Right renal pelvis (tissue), 4 donors: ENCODE results near the gene KIF11. TPM values are rescaled to one million over a fixed set of nuclear protein-coding genes. Genes with fewer than 3 reads are reported as not detected.
"Not testable (repeated sequence)": the region's sequence is repeated elsewhere in the genome, so short reads cannot be mapped to it uniquely, and the experiment has no call there.

Experiments
- DNase-seq, 4 donors: peaks; one replicate each; pipeline ENCODE4 v3.0.0-alpha.2; 2013; ENCODE audit warnings: low read depth in 4 of 4, low spot score in 3 of 4, missing footprints in 1 of 4
- polyA plus RNA-seq, 4 donors: library from polyadenylated mRNA; unstranded; fragments of 120-200 nt; gene quantifications; one replicate each; pipeline ENCODE4 v1.2.1, GENCODE V29; 2013; ENCODE audit not compliant: insufficient read length in 4 of 4

Gene KIF11
- polyA plus RNA-seq: 10 to 100 TPM; 30.7 to 38.4 (median 33.5) TPM

DNA sequence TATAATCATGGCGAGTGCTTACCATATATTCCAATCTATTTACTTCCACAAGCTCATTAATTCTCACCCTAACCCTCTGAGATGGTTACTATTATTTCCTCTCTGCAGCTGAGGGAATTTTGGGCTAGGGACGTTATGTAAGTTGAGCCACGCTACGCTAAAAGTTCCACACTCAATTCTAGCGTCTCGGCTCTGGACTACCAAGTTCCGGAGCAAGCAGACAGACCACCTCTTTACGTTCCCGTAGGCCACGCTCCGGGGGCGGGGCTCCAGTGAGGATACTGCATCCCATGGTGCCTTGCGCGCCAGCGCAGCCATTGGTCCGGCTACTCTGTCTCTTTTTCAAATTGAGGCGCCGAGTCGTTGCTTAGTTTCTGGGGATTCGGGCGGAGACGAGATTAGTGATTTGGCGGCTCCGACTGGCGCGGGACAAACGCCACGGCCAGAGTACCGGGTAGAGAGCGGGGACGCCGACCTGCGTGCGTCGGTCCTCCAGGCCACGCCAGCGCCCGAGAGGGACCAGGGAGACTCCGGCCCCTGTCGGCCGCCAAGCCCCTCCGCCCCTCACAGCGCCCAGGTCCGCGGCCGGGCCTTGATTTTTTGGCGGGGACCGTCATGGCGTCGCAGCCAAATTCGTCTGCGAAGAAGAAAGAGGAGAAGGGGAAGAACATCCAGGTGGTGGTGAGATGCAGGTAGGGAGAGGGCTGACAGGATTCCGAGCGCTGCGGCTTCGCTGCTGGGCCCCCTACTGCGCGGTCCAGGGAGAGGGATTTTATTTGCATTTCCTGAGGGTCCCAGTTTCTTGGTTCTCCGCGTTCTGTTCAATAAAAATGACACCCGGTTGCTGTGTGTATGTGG, at the start of gene KIF11:
TSS of gene KIF11 (plus strand) at position 370 of the 858 bp plus-strand sequence. CDS start at position 616, 246 bp downstream.
- DNase-seq: peak; percentile 95 to 96 (median 95)

DNA sequence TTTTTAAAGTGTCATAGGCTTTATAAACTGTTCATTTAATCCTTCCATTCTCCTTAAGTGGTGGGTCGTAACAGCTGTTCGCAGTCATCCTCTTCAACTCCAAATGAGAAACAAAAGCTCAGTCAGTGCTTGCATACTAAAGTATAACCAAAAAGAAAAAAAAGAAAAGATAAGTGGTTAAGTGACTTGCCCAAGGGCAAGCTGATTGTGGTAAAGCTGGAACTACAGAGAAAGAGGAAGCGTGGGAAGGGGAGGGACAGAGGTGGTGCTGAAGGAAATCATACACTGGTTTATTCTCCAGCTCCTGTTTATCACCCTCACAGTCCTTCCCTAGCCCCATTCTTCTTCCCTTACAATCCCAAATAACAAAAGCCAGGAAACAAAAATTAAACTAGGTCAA, 48.6 kb upstream of the KIF11 start:
- DNase-seq: no peak

DNA sequence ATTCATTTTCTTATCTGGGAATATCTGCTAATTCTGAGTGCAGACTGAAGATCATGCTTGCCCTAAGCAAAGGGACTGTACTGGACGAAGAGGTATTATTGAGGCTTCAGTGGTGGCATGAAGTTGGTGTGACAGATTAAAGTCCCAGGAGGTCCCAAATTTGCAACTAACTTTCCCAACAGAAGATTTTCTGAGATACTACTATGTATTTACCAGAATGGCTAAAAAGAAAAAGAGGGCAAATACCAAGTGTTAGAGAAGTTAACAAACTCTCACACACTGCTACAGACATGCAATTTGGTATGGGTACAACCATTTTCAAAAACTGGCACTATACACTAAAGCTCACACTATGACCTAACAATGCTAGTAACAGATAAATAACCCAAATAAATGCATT, 47.4 kb upstream of the KIF11 start:
- no peak for DNase-seq

DNA sequence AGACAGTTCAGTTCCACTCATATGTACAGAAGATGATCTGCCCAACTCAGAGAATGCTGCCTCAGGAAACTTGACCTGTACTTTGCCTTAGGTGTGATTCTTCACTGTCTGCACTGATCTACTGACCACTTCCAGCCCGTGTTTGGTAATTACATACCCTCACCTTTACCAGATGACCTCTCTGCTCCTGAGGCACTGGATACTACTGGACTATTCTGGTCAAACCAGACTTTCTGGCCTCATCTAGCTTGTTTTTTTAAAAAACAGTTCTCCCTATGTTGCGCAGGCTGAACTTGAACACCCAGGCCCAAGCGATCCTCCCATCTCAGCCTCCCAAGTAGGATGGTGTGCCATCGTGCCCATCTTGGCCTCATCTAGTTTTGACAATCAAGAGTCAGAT, 45.3 kb upstream of the KIF11 start:
- DNase-seq: no peak

DNA sequence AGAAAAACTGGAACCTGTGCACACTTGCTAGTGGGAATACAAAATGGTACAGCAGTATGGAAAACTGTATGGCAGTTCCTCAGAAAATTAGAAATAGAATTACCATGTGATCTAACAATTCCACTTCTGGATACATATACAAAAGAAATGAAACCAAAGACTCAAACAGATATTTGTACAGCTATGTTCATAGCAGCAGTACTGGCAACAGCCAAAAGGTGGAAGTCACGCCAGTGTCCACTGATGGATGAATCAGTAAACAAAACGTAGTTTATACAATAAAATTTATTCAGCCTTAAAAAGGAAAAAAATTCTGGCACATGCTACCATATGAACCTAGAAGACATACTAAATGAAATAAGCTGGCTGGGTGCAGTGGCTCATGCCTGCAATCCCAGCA, 42.0 kb upstream of the KIF11 start:
- DNase-seq: no peak

DNA sequence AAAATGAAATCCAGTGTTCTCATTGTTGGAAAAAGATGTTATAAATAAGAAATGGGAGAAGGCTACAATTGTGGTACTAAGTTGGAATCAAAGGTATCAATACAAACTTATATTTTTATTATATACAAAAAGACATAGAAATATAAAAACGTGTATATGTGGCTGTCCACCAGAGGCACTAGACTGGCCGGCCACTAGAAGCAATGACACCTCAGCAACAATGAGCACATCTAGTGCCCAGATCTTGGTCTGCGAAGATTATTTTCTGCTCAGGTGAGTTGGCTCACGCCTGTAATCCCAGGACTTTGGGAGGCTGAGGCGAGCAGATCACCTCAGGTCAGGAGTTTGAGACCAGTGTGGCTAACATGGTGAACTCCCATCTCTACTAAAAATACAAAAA, 40.6 kb upstream of the KIF11 start:
- no peak for DNase-seq

DNA sequence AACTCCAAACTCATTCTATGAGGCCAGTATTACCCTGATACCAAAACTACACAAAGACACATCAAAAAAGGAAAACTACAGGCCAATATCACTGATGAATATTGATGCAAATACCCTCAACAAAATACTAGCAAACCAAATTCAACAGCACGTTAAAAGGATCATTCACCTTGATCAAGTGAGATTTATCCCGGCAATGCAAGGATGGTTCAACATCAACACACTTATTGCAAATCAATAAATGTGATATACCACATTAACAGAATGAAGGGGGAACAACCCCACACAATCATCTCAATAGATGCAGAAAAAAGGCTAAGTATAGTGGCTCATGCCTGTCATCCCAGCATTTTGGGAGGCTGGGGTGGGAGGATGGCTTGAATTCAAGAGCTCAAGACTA, 39.0 kb upstream of the KIF11 start:
- no peak for DNase-seq

DNA sequence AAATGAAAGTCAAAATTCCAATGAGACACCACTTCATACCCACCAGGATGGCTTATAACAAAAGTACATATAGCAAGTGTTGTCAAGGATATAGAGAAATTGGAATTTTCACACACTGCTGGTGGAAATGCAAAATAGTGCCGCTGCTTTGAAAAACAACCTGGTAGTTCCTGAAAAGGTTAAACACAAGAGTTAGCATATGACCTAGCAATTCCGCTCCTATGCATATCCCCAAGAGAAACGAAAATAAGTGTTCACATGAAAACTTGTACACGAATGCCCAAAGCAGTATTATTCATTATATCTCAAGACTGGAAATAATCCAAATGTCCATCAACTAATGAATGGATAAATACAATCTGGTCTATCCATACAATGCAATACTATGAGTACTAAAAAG, 33.9 kb upstream of the KIF11 start:
- DNase-seq: no peak

DNA sequence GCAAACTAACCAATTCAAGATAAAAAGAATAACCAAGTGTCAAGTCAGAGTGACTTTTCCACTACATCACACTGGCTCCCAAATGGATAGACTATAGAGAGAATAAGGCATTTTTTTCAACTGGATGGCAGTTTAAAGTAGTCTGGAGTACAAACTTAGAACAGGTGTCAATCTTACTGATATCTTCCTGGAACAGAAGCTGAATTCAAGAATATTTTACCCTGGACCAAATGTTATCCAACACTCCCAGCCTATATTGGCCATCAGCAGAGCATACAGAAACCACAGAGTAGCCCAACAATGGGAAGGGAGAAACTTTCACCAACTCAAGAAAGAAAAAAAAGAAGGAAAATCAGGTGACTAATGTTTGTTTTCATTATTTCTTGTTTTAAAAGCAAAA, 30.5 kb upstream of the KIF11 start:
- no peak for DNase-seq

DNA sequence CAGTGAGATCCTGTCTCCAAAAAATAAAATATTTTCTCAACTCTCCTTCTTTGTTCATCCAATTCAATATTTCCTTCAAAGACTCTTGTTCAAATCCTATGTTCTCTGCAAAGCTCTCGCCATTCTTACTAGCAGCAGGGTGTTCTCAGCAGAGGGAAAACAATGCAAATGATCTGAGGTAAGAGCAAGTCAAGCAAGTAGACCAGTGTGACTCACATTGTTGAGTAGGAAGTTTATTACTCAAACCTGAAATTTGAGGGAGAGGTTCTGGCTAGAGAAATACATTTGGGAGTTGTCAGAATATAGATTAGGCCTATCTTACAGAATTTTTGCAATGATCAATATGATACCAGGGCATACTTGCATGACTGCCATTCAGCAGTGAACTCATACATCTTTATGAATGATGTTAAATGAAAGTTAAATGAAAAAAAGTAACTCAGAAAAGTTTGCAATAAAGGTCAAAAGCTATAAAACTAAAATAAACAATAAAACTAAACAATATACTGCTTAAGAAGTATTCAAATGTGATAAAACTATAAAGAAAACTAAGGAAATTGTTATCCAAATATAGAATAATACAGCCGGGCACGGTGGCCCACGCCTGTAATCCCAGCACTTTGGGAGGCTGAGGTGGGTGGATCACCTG, 24.9 kb upstream of the KIF11 start:
- no peak for DNase-seq

DNA sequence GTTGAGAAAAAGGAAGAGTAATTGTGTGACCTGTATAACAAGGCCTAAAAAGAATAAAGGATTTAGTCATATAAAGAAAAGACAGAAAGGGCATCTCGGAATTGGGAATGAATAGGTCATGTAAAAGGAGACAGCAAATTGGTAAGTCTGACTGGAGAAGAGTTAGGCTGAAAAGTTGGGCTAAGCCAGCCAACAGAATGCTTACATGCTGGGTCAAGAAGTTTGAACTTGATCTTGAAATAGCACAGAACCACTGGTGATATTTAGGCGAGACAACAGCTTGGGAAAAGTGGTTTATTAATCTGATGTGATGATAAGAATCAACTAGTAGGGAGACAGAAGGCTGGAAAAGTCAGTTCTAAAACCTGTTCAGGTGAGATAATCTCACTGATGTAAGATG, 23.9 kb upstream of the KIF11 start:
- DNase-seq: no peak

DNA sequence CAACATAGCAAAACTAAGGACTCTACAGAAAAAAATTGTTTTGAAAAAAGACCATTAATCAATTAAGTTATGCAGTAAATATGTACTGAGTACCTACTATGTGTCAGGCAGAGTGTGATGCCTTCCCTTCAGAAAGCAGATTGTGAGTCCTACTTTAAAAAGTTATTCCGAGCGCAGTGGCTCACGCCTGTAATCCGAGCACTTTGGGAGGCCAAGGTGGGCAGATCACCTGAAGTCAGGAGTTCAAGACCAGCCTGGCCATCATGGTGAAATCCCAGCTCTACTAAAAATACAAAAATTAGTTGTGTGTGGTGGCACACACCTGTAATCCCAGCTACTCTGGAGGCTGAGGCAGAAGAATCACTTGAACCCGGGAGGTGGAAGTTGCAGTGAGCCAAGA, 23.3 kb upstream of the KIF11 start:
- DNase-seq: not testable (repeated sequence)

DNA sequence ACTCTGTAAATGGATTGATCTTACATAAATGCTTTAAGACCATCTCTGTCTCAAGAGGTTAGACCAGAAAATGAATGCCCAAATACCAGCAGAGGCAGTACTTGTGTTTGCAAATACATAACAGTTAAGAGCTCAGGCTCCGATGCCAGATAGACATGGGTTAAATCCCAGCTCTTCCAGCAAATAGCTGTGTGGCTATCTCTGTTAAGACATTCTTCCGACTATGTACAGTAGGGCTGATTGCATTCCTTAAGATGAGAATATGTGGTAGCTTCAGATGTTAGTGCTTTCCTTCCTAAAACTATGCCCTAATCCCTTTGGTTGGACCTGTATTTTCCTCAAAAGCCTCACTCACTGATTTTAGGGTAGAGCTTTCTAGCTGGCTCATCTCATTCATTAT, 21.3 kb upstream of the KIF11 start:
- DNase-seq: no peak

DNA sequence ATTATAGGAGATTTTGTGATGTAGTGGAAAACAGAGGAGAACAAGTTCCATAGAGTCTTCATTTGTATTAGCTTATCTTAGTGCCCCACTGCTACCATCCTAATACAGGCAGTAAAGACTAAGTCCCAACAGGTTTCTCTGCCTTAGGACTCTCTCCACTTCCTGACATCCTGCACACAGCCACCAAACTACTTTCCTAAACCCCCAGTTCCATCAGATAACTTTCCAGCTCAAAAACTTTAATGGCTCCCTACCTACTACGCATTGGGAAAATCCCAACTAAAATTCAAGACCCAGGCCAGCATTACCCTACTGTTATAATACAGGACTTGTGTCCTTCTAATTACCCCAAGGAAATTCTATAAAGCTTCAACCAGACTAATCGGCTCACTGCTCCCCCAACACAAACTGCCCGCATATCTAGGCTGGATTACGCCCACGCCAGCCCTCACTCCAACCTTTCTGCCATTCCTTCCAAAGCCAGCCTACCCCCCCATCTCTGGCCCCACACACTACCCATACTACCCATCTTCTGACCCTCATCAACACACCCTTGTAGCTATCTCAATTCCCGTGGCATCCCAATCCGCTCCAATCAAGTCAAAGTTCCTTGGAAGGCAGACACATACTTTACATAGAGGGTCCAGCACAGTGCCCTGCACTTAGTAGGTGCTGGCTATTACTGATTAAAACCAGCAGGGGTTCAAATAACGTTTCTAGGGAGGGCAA, 20.4 kb upstream of the KIF11 start:
- DNase-seq: no peak

DNA sequence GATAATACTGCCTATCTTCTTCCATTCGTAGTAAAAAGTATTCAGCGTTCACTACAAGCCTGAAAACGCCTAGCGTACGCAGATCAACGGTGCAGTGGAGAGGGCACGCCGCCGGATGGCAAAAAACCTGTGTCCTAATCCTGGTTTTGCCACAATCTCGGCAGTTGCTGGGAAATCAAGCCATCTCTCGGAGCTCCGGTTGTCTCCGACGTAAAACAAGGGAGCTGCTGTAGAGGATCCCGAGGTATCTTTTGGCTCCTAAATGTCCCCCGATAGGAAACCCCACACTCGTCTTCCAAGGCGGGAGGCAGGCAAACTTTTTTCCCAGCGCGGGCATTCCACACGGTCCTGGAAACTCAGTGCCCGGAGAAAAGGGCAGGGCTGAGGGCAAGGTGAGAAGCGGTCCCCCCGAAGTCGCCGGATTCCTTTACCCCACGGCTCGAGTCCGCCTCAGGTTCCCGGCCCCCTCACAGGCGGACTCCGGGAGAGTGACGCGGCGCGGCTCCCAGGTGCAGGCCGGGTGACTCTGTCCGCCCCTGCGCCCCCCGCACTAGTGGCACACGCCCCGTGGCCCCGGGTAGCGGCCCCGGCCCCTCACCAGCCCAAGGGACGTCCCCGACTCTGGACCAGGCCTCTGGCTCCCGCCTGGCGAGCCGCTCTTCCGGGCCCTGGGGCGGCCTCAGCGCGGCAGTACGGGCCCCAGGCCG, 19.7 kb upstream of the KIF11 start:
- DNase-seq: no peak

DNA sequence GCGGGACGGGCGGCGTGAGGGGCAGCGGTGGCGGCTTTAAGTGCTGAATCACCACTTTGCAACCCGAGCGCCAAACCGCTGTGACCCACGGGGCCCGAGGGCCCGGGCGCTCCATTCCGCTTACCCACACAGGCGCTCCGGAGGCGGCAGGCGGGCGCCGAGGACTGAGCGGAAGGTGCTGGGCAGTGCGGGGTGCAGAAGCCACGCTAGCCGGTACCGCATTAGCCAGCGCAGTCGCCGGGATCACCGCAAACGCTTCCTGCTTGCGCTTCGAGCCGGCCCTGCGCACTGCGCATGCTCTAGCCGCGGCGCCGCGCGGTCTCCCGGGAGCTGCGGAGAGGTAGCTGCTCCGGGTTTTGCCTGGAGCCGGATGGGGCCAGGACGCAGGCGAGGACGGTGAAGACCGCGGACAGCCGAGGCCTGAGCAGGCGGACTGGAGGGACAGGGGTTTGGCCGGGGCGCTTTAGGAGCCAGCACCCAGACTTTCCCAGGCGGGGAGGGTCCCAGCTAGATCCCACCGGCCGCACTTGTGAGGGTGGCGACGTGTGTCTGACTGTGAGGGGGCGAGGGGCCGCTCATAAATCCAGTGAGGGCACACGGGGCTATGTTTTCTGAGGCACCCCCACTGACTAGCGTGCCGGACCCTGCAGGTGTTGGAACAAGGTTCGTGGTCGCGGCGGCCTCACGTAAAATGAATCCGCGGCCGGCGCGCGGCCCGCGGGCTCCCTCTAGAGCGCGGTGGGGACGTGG, 19.0 kb upstream of the KIF11 start, which contains the start of gene IDE:
TSS of gene IDE (minus strand) at position 296 of the 750 bp plus-strand sequence. CDS start at position 222, 74 bp downstream.
- DNase-seq: peak in 3 of 4 donors; percentile 81

DNA sequence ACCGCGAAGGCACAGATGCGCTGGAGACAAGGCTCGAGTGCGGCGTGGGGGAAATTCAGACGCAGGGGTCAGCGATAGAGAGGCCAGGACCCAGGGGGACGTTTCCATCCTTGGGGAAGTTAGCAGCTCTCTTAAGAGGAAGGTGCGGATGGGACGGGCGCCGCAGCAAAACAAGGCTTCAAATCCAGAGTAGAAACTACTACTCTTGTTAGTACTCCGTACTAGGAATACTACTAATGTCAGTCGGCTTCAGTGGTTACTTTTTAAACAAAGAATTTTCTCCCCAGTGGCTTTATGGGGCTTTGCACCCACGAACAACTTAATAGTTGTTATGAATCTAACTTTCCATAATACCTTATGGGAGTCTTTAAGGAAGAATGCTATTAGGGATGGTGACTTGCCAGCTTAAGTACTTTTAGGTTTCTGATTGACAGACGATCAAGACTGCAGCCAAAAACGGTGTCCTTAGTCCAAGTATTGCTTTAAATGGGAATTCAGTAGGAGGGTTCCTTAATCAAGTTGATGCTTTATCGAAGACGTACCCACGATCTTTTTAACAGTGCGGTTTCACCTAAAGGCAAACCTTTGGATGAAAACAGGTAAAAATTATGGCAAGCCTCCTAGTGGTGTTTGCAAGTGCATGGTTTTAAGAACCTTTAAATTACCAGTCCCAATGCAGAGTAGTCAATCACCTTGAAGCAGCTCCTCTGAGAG, 18.2 kb upstream of the KIF11 start:
- no peak for DNase-seq

DNA sequence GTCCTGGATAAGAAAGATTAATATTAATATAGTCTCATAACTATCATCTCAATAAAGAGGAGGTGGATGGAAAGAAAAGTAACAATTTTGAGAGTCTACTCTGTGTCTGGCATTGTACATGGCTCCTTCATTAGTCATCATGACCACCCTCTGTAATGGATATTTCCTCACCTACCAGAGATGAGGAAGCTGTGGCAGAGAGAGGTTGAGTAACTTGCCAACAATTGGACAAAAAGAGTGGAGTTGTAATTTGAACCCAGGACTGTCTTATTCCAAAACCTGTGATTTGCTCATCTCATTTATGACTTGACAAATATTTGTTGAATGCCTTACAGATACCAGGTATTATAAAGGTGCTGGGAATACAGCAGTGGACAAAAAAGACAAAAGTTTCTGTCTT, 17.0 kb upstream of the KIF11 start:
- no peak for DNase-seq

DNA sequence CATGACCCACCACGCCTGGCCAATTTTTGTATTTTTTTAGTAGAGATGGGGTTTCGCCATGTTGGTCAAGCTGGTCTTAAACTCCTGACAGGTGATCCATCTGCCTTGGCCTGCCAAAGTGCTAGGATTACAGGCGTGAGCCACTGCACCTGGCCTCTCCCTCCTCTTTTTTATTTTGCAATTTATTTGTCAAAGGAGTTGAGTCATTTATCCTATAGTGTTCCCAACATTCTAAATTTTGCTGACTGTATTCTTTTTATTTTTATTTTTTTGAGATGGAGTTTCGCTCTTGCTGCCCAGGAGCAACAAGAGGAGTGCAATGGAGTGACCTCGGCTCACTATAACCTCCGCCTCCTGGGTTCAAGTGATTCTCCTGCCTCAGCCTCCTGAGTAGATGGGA, 10.6 kb upstream of the KIF11 start:
- DNase-seq: not testable (repeated sequence)
